SK-MEL-5 (cell line): ENCODE measurements around the gene SAMHD1. TPM values are rescaled to one million over a fixed set of nuclear protein-coding genes. Genes with fewer than 3 reads are reported as not detected.
"Not testable (repeated sequence)": the region's sequence is repeated elsewhere in the genome, so short reads cannot be mapped to it uniquely, and the experiment has no call there.

Source experiments
- DNase-seq: peaks from one replicate; pipeline ENCODE4 v3.0.0-alpha.2; 2016; ENCODE audit warnings: low read depth, low spot score
- in situ Hi-C: cut with HindIII; loops from 2 replicates; pipeline ENCODE4 v1.10.0; 2016; ENCODE audit warnings: low sequenced_read_pairs, high pct_unique_total_duplicates, low pct_unique_long_range_greater_than_20kb
- total RNA-seq: library from RNA; depleted of rRNA; stranded (reverse); fragments of >200 nt; shearing (Covaris generic); gene quantifications from 2 replicates; pipeline ENCODE4 v1.2.3, GENCODE V29; 2014

Gene SAMHD1
- total RNA-seq, 1 experiment from 2014 or later = 17.5 TPM

DNA sequence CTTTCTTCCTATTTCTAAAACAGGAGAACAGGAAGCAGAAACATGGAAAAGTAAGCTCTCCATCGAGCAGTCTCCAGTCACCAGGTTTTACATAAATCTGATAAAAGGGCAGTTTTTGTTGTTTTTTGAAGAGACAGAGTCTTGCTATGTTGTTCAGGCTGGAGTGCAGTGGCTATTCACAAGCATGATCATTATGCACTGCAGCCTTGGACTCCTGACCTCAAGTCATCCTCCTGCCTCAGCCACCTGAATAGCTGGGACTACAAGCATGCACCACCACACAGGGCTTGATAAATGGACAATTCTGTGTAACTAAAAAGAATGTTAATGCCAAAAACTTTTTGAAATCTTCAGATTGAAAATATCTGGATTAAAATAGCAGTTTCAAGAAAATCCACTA, 23.8 kb downstream of the SAMHD1 start:
- no peak for DNase-seq
- in situ Hi-C loops = no loop called here

GRCh38 chr20:36926653-36927200, 24.8 kb downstream of the SAMHD1 start:
- in situ Hi-C loops = no loop called here
- no peak for DNase-seq

DNA sequence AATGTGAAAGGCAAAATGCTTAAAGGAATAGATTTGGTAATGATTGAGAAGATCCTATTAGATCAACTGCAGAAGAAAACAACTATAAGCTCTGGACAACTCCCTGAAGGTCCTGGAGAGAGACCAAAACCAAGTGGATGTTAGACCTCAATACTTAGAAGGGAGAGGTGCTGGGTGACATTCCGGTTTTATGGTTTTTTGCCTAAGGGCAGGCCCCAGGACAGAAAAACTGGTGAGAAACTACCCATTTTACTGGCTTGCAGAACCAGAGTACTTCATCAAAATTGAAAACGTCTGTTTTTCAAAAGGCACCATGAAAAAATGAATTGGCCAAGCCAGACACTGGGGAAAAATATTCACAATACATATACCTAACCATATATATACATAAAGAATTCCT, 26.3 kb downstream of the SAMHD1 start:
- in situ Hi-C loops = no loop called here
- no peak for DNase-seq

- in situ Hi-C loops = no loop called here
- DNase-seq = no peak
These were observed 27.1 kb downstream of the SAMHD1 start for GRCh38 chr20:36924167-36925045.

GRCh38 chr20:36920334-36920730, 31.2 kb downstream of the SAMHD1 start:
- DNase-seq = no peak
- in situ Hi-C loops = no loop called here

GRCh38 chr20:36919715-36920333, 31.7 kb downstream of the SAMHD1 start:
- in situ Hi-C loops = no loop called here
- DNase-seq = peak; percentile 77

DNA sequence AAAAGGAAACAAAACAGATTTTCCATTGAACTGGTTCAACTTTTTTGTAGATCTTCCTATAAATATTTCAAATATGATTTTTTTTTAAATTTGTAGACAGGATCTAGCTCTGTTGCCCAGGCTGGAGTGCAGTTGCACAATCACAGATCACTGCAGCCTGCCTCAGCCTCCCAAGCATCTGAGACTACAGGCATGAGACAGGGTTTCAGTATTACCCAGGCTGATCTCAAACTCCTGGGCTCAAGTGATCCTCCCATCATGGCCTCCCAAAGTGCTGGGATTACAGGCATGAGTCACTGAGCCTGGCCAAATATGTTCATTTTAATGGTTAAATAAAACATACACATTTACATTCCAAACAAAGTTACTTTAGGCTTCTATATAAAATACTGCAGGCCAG, 33.6 kb downstream of the SAMHD1 start:
- in situ Hi-C loops = no loop called here
- no peak for DNase-seq

DNA sequence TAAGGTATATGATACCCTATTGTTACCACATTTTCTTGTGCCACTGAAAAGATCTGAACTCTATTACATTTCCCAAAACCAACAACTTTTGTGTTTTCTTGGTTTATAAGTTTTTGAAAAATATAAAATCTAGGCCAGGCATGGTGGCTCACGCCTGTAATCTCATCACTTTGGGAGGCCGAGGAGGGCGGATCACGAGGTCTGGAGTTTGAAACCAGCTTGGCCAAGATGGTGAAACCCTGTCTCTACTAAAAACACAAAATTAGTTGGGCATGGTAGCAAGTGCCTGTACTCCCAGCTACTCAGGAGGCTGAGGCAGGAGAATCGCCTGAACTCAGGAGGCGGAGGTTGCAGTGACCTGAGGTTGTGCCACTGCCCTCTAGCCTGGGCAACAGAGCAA, 34.3 kb downstream of the SAMHD1 start:
- in situ Hi-C loops = no loop called here
- DNase-seq = no peak

DNA sequence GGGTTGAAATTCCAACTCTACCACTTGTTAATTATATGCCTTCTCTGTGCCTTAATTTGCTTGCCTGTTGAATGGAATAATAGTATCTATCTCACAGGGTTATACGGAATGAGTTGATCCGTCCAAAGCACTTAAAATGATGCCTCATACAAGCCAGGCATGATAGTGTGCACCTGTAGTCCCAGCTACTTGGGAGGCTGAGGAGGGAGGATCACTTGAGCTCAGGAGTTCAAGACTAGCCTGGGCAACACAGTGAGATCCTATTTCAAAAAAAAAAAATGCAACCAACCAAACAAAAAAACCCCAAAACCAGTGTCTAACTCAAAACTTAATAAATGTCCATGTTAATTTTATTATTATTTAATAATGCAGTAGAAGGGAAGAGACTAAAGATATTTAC, 35.3 kb downstream of the SAMHD1 start:
- in situ Hi-C loops = no loop called here
- no peak for DNase-seq

- in situ Hi-C loops = no loop called here
These were observed 42.9 kb downstream of the SAMHD1 start for GRCh38 chr20:36908603-36909002.

GRCh38 chr20:36906086-36906485, 45.4 kb downstream of the SAMHD1 start:
- in situ Hi-C loops, DNase-seq: not testable (repeated sequence)

More at GRCh38 chr20:36908603-36909002, 42.9 kb downstream of the SAMHD1 start:
- DNase-seq = no peak

GRCh38 chr20:36905566-36905965, 45.9 kb downstream of the SAMHD1 start:
- in situ Hi-C loops = not testable (repeated sequence)

DNA sequence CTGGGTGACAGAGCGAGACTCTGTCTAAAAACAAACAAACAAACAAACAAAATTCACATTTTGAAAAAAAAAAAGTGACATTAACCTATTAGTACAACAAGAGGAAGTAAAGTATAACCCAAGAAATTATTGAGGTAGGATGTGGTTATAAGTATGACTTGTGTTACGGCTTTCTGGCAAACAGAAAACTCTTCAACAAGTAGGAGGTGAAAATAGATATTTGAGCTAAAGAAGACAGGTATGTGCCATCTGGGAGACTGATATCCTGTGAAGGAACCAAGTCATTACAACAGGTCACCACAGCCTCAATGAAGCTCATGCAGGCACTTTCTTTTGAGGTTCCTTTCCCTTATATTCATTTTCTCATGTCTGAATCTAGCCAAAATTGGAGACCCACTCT, 46.8 kb downstream of the SAMHD1 start:
- in situ Hi-C loops = no loop called here
- no peak for DNase-seq

More at GRCh38 chr20:36905566-36905965, 45.9 kb downstream of the SAMHD1 start:
- not testable (repeated sequence) for DNase-seq

DNA sequence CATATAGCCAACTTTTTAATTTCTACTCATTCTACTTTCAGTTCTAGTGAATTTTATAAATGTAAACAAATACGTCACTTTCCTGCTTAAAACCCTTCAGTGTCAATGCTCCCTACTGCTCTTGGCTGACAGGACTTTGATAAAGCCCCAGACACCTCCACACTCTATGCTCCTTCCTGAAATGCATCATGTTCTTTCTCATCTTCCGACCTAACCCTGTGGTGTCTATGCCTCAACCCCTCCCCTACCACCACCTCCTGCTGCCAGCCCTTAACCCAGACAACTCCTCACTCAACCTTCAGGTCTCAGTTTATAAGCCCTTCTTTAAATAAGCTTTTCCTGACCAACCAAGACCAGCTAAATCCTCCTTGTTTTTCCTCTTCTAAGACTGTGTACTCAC, 56.5 kb downstream of the SAMHD1 start:
- DNase-seq = no peak
- in situ Hi-C loops = no loop called here

GRCh38 chr20:36893801-36894200, 57.7 kb downstream of the SAMHD1 start:
- no peak for DNase-seq
- in situ Hi-C loops = no loop called here

DNA sequence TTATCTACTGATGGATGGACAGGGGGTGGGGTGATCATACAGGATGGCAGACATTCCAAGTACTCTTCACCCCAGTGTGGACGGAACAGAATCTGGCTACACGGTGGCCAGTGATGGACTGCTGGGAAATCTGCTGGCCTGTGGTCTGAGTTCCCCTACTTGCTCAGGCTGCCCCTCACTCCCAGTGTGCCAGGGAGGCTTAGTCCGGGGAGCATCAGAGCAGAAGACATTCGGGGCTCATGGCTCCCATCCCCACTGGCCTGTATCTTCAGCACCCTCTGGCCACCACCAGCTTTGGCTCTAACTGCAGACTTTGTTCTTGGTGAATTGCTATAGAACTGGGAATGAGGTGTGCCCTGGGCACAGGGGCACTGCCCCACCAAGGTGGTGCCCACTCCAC, 60.3 kb downstream of the SAMHD1 start:
- DNase-seq = no peak
- in situ Hi-C loops = no loop called here

- in situ Hi-C loops = no loop called here
- DNase-seq = no peak
These were observed 60.9 kb downstream of the SAMHD1 start for GRCh38 chr20:36890586-36890985.

DNA sequence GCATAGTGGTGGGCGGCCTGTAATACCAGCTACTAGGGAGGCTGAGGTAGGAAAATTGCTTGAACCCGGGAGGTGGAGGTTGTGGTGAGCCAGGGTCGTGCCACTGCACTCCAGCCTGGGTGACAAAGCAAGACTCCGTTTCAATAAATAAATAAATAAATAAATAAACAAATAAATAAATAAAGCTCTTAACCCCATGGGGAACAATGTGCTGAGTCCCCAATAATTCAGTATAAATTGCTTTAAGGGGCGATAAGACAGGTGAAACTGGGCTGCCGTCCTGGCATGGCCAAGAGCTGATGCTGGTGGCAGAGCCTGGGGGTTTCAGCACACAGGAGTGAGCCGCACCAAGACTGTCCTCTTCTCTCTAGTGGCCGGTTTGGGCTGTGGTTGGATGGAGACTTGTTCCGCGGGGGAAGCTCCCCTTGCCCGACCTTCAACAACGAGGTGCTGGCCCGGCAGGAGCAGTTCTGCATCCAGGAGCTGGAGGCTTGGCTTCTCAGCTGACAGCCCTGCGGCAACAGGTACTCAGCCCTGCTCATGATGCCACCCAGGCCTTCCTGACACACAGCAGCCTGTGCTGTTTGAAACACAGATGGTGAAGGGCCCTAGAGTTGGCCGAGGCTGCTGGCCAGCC, 62.5 kb downstream of the SAMHD1 start:
- no peak for DNase-seq
- in situ Hi-C loops = no loop called here
